ENCODE results near the gene ARHGAP32. TPM values are rescaled to one million over a fixed set of nuclear protein-coding genes. Genes with fewer than 3 reads are reported as not detected.

Gene ARHGAP32
- total RNA-seq, 1 experiment from 2014 or later = 22.0 TPM

DNA sequence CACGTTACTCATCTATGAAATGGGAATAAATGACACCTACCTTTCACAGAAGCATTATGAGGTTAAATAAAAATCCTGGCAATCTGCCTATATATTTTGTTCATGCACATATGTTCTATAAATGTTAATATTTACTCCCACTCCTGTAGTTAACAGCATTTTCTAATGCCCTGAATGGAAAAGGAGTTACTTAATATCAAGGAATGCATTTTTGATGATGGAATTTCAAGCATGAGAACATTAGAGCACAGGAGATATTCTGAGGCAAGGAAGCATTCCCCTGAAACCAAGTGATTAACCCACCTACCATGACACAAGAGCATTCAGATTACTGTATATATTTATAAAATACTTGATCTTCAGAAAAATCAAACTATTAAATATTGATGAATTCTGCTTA, 102.1 kb downstream of the ARHGAP32 start:
- Histone ChIP-seq H3K27ac (ENCODE audit: insufficient read length, low read depth, low read length) (no peak overlapping the region), H3K4ac (ENCODE audit: low read depth, low read length) (no peak overlapping the region), H3K79me1 (ENCODE audit: insufficient read depth, low read depth, low read length, poor library complexity, severe bottlenecking) (no peaks in the 10 kb centered on the region), H4K20me1 (ENCODE audit: control insufficient read depth, insufficient read depth, insufficient read length) (no peaks in the 10 kb centered on the region), H2BK15ac (ENCODE audit: low read depth, low read length) (no peak overlapping the region), H3K9ac (ENCODE audit: extremely low read depth, insufficient read length, low read length) (no peak overlapping the region), H3K4me1 (ENCODE audit: insufficient read depth, low read length) (no peaks in the 10 kb centered on the region), H3K27me3 (ENCODE audit: insufficient read depth, low read length) (no peaks in the 10 kb centered on the region), H3K79me2 (ENCODE audit: insufficient read depth, low read length) (no peaks in the 10 kb centered on the region), H2BK12ac (ENCODE audit: insufficient read length, low read depth, low read length) (no peak overlapping the region), H2BK20ac (ENCODE audit: low read depth, low read length, poor library complexity, severe bottlenecking) (no peak overlapping the region), H3K9me3 (ENCODE audit: control insufficient read depth, low read depth, low read length) (no peaks in the 10 kb centered on the region), H4K5ac (ENCODE audit: insufficient read length, low read depth, low read length) (no peak overlapping the region), H3T11ph (ENCODE audit: low read length) (no peak overlapping the region), H3K4me2 (ENCODE audit: insufficient read depth, insufficient read length, low read length) (no peak overlapping the region), H2AK5ac (ENCODE audit: insufficient read length, low read length) (no peak overlapping the region), H3K23ac (ENCODE audit: insufficient read length, low read depth, low read length) (no peak overlapping the region), H3K18ac (ENCODE audit: insufficient read length, low read depth, low read length) (no peak overlapping the region), H3K14ac (ENCODE audit: insufficient read depth, low read length) (no peak overlapping the region), H2AFZ (ENCODE audit: low read length) (no peak overlapping the region), H4K91ac (ENCODE audit: insufficient read length, low read depth, low read length) (no peak overlapping the region), H2BK5ac (ENCODE audit: insufficient read length, low read length) (no peak overlapping the region), H3K56ac (ENCODE audit: insufficient read length, low read depth, low read length) (no peak overlapping the region), H2BK120ac (ENCODE audit: low read depth, low read length, poor library complexity, severe bottlenecking) (no peak overlapping the region), H4K8ac (replicated peaks; ENCODE audit: insufficient read length, low read depth, low read length) (no peak overlapping the region), H3K23me2 (ENCODE audit: insufficient read length, low read depth, low read length, poor library complexity, severe bottlenecking) (no peaks in the 10 kb centered on the region)
- WGBS (ENCODE audit: extremely low coverage, insufficient read length, low lambda C conversion rate) = no CpG with 5 or more reads among the region's 1 CpG
- Mint-ChIP-seq H3K27me3 (ENCODE audit: low read depth) (no peaks in the 10 kb centered on the region), H3K4me3 (no peak overlapping the region), H3K36me3 (ENCODE audit: insufficient read depth in 1 of 3, low read depth in 3 of 3) (peaks cover 0 to 6% (median 4%) of the 10 kb centered on the region in 3 experiments; a peak in 5 of 7 replicates), H3K4me1 (peaks cover 10 to 12% of the 10 kb centered on the region in 2 experiments), H3K27ac (no peak overlapping the region), H3K9me3 (peaks cover 0 to 5% of the 10 kb centered on the region in 2 experiments; a peak in 2 of 5 replicates)
- TF ChIP-seq, protein P1, sequence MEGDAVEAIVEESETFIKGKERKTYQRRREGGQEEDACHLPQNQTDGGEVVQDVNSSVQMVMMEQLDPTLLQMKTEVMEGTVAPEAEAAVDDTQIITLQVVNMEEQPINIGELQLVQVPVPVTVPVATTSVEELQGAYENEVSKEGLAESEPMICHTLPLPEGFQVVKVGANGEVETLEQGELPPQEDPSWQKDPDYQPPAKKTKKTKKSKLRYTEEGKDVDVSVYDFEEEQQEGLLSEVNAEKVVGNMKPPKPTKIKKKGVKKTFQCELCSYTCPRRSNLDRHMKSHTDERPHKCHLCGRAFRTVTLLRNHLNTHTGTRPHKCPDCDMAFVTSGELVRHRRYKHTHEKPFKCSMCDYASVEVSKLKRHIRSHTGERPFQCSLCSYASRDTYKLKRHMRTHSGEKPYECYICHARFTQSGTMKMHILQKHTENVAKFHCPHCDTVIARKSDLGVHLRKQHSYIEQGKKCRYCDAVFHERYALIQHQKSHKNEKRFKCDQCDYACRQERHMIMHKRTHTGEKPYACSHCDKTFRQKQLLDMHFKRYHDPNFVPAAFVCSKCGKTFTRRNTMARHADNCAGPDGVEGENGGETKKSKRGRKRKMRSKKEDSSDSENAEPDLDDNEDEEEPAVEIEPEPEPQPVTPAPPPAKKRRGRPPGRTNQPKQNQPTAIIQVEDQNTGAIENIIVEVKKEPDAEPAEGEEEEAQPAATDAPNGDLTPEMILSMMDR (conservative IDR thresholded peaks at IDR 0.05) = no peak
- no peak for DNase-seq
